HG02870 (cell line): Measurements from ENCODE around the gene BZW1.
A peak's percentile ranks its signal among the peaks of the same experiment; 100 is the strongest.

Source experiments
- ATAC-seq: cut with Tn5 transposase; IDR thresholded peaks from one replicate; pipeline ENCODE4 v1.9.1; 2021; ENCODE audit warnings: mild to moderate bottlenecking, moderate library complexity; ENCODE audit not compliant: unreplicated experiment

Gene BZW1

GRCh38 chr2:200829258-200829655 lies 17.5 kb downstream of the BZW1 start:
- ATAC-seq = no peak

DNA sequence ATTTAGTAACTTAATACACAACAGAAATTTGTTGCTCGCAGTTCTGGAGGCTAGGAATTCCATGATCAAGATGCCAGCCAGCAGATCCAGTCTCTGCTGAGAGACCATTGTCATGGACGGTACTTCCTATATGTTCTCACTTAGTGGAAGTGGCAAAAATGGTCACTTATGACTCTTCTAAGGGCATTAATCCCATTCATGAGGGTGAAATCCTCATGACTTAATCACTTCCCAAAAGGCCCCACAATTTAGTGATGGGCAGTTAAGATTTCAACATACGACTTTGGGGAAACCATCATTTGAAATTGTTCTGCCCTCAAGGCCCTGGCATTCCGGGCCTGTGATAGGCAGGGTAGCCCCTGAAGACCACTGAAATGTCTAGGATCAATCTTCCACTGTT lies 23.0 kb downstream of the BZW1 start:
- no peak for ATAC-seq

GRCh38 chr2:200839513-200839912 lies 27.8 kb downstream of the BZW1 start:
- no peak for ATAC-seq

GRCh38 chr2:200843993-200844948 lies 32.6 kb downstream of the BZW1 start:
- ATAC-seq = no peak

GRCh38 chr2:200845194-200845593 lies 33.5 kb downstream of the BZW1 start:
- ATAC-seq = no peak

- ATAC-seq = no peak
Observed at GRCh38 chr2:200845669-200846325, 34.1 kb downstream of the BZW1 start.

DNA sequence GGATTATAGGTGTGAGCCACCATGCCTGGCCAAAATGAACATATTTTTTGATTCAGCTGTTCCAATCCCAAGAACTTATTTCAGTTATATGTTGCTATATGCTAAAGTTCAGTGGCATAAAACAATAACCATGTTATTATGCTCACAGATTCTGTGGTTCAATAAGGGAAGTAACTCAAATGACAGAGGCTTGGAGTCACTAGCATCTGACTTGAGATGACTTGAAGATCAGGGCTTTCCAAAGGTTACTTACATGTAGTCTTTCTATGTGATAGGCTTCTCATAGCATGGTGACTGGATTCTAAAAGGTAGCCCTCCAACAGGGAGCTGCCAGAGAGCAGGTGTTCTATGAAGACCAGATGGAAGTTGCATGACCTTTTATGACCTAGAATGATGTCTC lies 35.6 kb downstream of the BZW1 start:
- no peak for ATAC-seq

DNA sequence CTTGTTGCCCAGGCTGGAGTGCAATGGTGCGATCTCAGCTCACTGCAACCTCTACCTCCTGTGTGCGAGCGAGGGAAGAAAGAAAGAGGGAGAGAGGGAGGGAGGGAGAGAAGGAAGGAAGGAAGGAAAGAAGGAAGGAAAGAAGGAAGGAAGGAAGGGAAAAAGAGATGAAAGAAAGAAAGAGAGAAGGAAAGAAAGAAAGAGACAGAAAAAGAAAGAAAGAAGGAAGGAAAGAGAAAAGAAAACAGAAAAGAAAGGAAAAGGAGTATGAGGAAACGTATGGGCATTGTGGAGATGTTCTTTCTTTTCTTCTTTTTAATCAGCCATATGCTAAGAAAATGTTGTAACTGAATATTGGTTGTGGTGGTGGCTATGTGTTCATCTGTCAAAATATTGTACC lies 36.2 kb downstream of the BZW1 start:
- no peak for ATAC-seq

- ATAC-seq = no peak
Observed at GRCh38 chr2:200850512-200851256, 39.0 kb downstream of the BZW1 start.

- ATAC-seq = no peak
Observed at GRCh38 chr2:200851398-200852248, 39.9 kb downstream of the BZW1 start.

- no peak for ATAC-seq
Observed at GRCh38 chr2:200852605-200853004, 40.9 kb downstream of the BZW1 start.

DNA sequence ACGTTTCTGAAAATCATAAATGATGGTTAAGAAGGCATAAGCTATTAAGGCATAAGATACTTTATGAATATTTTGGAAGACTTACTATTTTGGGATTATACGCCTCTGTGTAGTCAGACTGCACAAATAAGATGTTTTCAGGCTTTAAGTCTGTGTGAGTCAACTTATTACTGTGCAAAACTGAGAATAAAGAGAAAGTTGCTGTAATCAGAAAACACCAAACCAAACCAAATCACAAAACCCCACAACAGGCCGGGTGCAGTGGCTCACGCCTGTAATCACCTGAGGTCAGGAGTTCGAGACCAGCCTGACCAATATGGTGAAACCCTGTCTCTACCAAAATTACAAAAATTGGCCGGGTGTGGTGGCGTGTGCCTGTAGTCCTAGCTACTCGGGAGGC lies 45.1 kb downstream of the BZW1 start:
- ATAC-seq = no peak

DNA sequence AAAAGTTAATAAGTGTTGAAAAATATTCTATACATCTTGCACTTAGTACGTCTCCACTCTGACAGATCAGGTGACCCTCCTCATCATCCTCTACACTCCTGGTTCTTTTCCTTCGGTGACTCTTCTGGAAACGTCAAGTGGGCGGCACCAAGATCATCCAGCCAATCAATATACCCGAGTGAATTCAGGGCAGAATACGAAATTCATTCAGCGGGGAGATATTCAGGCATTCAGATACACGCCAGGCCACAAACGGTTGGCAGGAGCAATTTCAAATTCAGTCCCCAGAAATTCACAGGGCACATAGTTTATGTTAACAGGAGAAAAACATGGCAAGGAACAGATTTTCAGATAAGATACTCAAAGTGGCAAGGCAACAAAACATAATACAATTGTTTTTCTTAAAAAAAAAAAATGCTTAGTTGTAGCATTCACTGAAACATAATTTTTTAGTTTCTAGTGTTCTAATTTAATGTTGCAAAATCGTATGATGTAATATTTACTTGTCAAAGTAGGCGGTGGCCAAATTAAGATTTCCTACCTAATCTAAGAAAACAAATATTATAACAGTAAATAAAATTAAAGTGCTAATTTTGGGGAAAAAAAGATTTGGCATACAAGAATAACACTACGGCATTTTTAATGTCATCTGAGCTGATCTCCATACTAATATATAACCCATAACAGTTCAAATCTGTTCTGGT lies 48.5 kb downstream of the BZW1 start:
- ATAC-seq = no peak

DNA sequence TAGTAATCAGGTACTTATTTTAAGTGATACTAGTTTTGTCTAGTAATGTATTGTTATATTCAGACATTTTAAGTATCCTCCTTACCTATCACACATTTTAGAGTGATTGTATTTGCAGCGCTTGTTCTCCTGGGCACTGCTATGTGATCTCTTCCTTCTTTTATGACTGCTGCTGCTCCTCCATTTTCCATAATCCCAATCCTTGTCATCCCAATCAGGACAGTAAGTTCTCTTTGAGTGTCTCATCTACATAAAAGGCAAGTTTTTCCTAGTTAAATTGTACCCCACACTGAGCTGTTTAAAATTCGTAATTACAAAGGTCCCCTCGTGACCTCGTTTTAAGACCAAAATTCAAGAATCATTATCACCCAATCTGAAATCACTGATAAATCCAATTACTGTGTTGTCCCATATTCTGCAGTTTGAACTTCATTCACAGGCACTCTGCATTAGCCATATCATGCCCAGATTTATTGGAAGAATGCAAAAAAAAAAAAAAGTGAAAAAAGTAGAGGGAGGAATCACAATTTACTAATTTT lies 50.0 kb downstream of the BZW1 start:
- no peak for ATAC-seq

GRCh38 chr2:200862532-200863000 lies 50.9 kb downstream of the BZW1 start:
- no peak for ATAC-seq

GRCh38 chr2:200863782-200864175 lies 52.1 kb downstream of the BZW1 start:
- peak; percentile 7 for ATAC-seq

GRCh38 chr2:200864176-200865034 lies 52.7 kb downstream of the BZW1 start, which contains the start of gene CLK1:
CLK1 (minus strand) TSS chr2:200864658; CDS start chr2:200861862, 2,796 bp downstream.
- peak; percentile 76 for ATAC-seq

DNA sequence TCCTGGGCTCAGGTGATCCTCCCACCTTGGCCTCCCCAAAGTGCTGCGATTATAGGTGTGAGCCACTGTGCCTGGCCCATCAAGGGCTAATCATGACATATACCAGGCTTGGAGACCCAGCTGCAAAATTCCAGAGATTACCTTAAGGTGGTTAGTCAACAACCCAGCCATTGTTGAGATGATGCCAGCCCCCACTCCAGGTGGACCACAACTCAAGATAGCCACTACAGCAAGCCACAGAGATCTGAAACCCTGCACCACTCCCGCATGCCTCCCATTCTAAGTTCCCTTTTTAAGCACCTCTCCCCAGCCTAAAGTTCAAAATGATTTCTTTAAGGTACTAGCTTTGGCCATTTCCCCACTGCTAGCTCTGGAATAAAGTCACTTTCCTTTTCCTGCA lies 57.3 kb downstream of the BZW1 start:
- ATAC-seq = no peak

- no peak for ATAC-seq
Observed at GRCh38 chr2:200871151-200871550, 59.4 kb downstream of the BZW1 start.
